Stomach (tissue), 4 donors: Measurements from ENCODE around the gene DUSP9.

Experiments
- CTCF ChIP-seq, 7 experiments: fragments of 450-650 bp in 4 of 7; fragments of 200-600 bp in 3 of 7; sonication (generic) in 3 of 7; IDR thresholded peaks; one replicate each; pipeline ENCODE4 v1.5.1; 2016 to 2019; ENCODE audit warnings: antibody characterized with exemption in 7 of 7, control low read depth in 2 of 7, mild to moderate bottlenecking in 1 of 7
- POLR2A ChIP-seq, 4 donors: fragments of 450-650 bp; IDR thresholded peaks; one replicate each; pipeline ENCODE4 v1.6.1; 2016; ENCODE audit warnings: antibody characterized with exemption in 4 of 4, control low read depth in 2 of 4, mild to moderate bottlenecking in 1 of 4, moderate library complexity in 1 of 4

- TF ChIP-seq CTCF (IDR thresholded peaks at IDR 0.05), result no peak
- no peak for TF ChIP-seq POLR2A (IDR thresholded peaks at IDR 0.05)
Observed at GRCh38 chrX:153692003-153692402, 45.0 kb downstream of the DUSP9 start.
